ENCODE measurements around the gene ADAM19.
"Not testable (repeated sequence)": the region's sequence is repeated elsewhere in the genome, so short reads cannot be mapped to it uniquely, and the experiment has no call there.

GRCh38 chr5:157482702-157483101 is 92.9 kb downstream of the ADAM19 start:
- not testable (repeated sequence) for TF ChIP-seq CTCF (IDR thresholded peaks at IDR 0.05); GATA2 (CRISPR knock-in tag; IDR thresholded peaks at IDR 0.05); SIN3A (IDR thresholded peaks at IDR 0.05; ENCODE audit: borderline replicate concordance, low read depth, low read length); FOXM1 (IDR thresholded peaks at IDR 0.05; ENCODE audit: low read depth); TEAD4 (IDR thresholded peaks at IDR 0.05; ENCODE audit: borderline replicate concordance, insufficient read depth); RCOR1 (IDR thresholded peaks at IDR 0.05; ENCODE audit: low read length)

Measured in SK-N-SH (cell line).